Transverse colon (tissue), 4 donors: ENCODE measurements around the gene LRP1B.

ENCODE experiments used
- CTCF ChIP-seq, 5 experiments: fragments of 200-600 bp in 3 of 5; fragments of 450-650 bp in 2 of 5; sonication (generic) in 3 of 5; IDR thresholded peaks; 1 replicate in 2 of 5; 2 replicates in 3 of 5; pipeline ENCODE4 v1.5.1; 2016 to 2017; ENCODE audit warnings: antibody characterized with exemption in 5 of 5, inconsistent platforms in 3 of 5, mild to moderate bottlenecking in 2 of 5, moderate library complexity in 1 of 5
- EP300 ChIP-seq: sonication (generic); formaldehyde crosslinking; IDR thresholded peaks from one replicate; pipeline ENCODE4 v1.6.1; 2017; ENCODE audit warnings: antibody characterized with exemption, low read depth
- POLR2A ChIP-seq: fragments of 450-650 bp; IDR thresholded peaks from one replicate; pipeline ENCODE4 v1.6.1; 2016; ENCODE audit warnings: antibody characterized with exemption, mild to moderate bottlenecking, moderate library complexity
- POLR2AphosphoS5 ChIP-seq, 3 donors: sonication (generic); formaldehyde crosslinking; IDR thresholded peaks; one replicate each; pipeline ENCODE4 v1.6.1; 2016; ENCODE audit warnings: antibody characterized with exemption in 3 of 3

- TF ChIP-seq CTCF (IDR thresholded peaks at IDR 0.05) = no peak
- no peak for TF ChIP-seq POLR2AphosphoS5 (IDR thresholded peaks at IDR 0.05)
- no peak for TF ChIP-seq POLR2A
- TF ChIP-seq EP300 = no peak
Observed at GRCh38 chr2:142038826-142039225, 92.0 kb downstream of the LRP1B start.
